Measurements from ENCODE around the gene DPYSL5. TPM values are rescaled to one million over a fixed set of nuclear protein-coding genes. Genes with fewer than 3 reads are reported as not detected.

The DPYSL5 gene
- total RNA-seq, 2 experiments from 2014 or later, result 0.07 to 0.09 TPM

DNA sequence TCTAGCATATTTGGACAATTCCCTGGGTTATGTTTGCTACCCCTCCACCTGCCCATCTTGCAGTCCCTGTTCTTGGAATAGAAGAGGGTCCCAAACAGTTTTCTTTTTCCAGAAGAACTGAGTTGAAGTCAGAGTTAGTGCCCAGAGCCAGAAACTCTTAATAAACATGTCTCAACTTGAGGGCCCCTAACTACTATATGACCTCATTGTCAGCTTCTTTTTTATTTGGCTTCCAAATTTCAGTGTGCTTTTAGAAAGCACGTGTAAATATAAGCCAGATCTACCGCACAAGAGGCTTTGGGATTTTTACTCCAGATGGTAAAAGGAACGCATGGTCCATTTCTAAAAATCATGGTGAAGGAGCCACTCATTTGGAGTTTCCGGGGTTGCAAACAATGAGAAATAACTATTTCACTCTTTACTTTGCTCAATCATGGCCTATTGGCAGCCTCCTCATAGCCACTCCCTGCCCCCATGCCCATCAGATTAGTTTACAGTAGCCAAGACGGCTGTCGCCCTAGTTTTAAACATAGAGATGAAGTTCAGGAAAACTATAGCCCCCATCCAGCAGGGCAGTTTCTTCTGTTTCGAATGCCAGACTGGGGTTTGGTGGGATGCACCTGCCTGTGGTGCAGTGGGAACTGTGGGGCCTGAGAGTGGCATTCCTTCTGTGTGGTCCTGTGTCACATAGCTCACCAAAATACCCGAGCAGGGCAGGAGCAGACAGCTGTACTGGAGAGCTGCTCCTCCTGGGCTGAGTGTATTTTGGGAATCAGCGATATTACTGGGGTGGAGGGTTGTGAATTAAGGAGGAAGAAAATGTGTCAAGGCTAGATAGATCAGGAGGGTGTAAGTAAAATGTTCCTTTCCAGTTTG, 124.2 kb downstream of the DPYSL5 start:
- H3K36me3 Mint-ChIP-seq (ENCODE audit: low read depth), result no peaks in the 10 kb centered on the region
- no peaks in the 10 kb centered on the region for H3K9me3 Mint-ChIP-seq (ENCODE audit: low read depth)
- POLR2A ChIA-PET, result no interaction called here
- CTCF ChIA-PET, result interaction anchor here (0.8 to 2.9 kb wide), 5 partner anchors 10 to 62 kb away, joined by 3 to 15 read pairs (median 4); no protein-coding TSS in a partner anchor
- peaks cover 8% of the 10 kb centered on the region for H3K27me3 Mint-ChIP-seq
- H3K4me3 Mint-ChIP-seq, result no peak overlapping the region
- DNase-seq, result no peak
- intact Hi-C loops (cut with DNase I, micrococcal nuclease), result loop anchor here in 1 of 2 experiments (1.0 kb wide), 1 partner anchor 114 kb away; the partner anchor contains the start of gene KHK
- H3K4me1 Mint-ChIP-seq, result peaks cover 15% of the 10 kb centered on the region
- H3K27ac Mint-ChIP-seq, result no peak overlapping the region
- ATAC-seq, result no peak

DNA sequence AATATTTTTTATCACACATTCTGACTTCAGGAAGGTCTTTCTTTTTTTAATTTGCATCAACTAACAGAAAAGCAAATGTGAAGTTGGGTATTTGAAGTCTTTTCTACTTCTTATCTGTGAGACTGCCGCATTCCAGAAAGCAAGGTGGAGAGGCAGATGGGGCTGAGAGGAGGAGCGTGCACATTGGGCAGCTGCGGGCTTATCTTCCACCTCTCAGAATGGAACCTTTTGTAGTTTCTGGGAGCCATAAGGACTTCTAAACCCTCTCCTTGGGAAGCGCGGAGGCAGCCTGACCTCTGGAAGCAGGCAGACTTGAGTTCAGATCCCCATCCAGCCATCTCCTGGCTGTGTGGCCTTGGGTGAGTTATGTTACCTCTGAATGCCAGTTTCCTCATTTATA, 126.4 kb downstream of the DPYSL5 start:
- Mint-ChIP-seq H3K27ac (no peak overlapping the region), H3K4me3 (no peak overlapping the region), H3K36me3 (ENCODE audit: low read depth) (no peaks in the 10 kb centered on the region), H3K4me1 (peaks cover 12% of the 10 kb centered on the region), H3K27me3 (peaks cover 2% of the 10 kb centered on the region), H3K9me3 (ENCODE audit: low read depth) (no peaks in the 10 kb centered on the region)
- POLR2A ChIA-PET, result no interaction called here
- CTCF ChIA-PET, result interaction anchor here (1.8 kb wide), 1 partner anchor 42 kb away, joined by 10 read pairs; no protein-coding TSS in a partner anchor
- no peak for ATAC-seq
- no peak for DNase-seq
- intact Hi-C loops (cut with DNase I, micrococcal nuclease), result no loop called here

DNA sequence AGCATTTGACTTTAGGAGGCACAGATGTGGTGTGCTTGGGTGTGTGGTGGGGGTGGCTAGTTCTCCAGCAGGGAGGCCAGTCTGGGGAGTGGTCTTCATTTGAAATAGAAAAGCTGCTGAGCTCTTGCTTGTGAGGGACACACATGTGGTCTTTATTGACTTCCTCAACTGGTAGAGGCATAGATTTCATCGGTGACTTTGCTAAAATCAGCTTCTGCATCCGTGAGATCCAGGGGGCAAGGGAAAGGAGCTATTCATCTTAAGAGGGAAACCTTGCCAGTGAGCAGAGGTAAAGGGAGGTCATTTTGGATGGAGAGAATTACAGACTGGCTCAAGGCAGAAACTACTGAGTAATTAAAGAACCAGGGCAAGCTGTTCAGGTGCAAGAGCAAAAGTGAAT, 127.2 kb downstream of the DPYSL5 start:
- CTCF ChIA-PET, result interaction anchor here (1.1 to 1.8 kb wide), 5 partner anchors 14 to 305 kb away, joined by 3 to 13 read pairs (median 3); no protein-coding TSS in a partner anchor
- Mint-ChIP-seq H3K4me1 (peaks cover 9% of the 10 kb centered on the region), H3K9me3 (ENCODE audit: low read depth) (no peaks in the 10 kb centered on the region), H3K27me3 (no peaks in the 10 kb centered on the region), H3K27ac (no peak overlapping the region), H3K36me3 (ENCODE audit: low read depth) (no peaks in the 10 kb centered on the region), H3K4me3 (no peak overlapping the region)
- POLR2A ChIA-PET, result no interaction called here
- intact Hi-C loops (cut with DNase I, micrococcal nuclease), result no loop called here
- DNase-seq (no peak), ATAC-seq (no peak)

DNA sequence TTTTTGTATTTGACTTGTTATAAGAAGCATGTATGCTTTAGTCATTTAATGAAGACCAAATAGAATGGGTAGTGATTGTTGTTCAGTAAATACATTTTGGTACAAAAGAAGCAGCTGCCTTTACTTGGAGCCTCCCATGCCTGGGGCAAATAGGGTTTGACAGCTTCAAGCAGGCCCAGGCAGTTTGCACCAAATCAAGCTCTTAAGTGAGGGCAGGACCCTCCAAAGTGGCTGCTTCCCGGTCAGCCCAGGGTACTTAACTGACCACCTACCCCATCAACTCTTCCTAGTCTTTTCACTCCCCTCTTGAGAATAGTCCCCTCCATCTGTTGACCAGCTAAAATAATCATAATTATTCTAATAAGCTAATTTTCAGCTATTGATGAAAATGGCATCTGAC, 127.7 kb downstream of the DPYSL5 start:
- intact Hi-C loops (cut with DNase I, micrococcal nuclease), result no loop called here
- DNase-seq (no peak), ATAC-seq (no peak)
- no peak overlapping the region for H3K27ac Mint-ChIP-seq
- ChIA-PET CTCF (interaction anchor here (1.1 to 1.8 kb wide), 6 partner anchors 8 to 304 kb away, joined by 3 to 13 read pairs (median 3); no protein-coding TSS in a partner anchor), POLR2A (no interaction called here)
- H3K4me1 Mint-ChIP-seq, result peaks cover 9% of the 10 kb centered on the region
- H3K36me3 Mint-ChIP-seq (ENCODE audit: low read depth), result no peaks in the 10 kb centered on the region
- H3K4me3 Mint-ChIP-seq, result no peak overlapping the region
- H3K9me3 Mint-ChIP-seq (ENCODE audit: low read depth), result no peaks in the 10 kb centered on the region
- no peaks in the 10 kb centered on the region for H3K27me3 Mint-ChIP-seq

DNA sequence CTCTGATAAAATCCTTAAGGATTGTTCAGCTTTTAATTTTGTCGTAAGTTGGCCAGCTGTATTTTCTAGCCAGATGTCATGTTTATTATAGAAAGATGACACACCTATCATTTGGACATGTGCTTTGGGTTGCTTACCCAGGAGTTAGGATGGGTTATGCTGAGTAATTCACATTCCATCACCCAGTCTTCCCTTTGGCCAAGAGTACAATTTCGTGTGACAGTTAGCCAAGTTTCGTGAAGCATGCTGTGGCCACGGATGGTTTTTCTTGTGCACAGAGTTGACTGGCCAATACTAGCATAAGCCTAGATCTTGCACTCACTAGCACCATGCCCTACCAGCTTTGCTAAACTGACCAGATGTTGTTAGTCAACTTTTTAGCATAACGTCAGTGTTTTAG, 128.3 kb downstream of the DPYSL5 start:
- H3K27me3 Mint-ChIP-seq, result no peaks in the 10 kb centered on the region
- intact Hi-C loops (cut with DNase I, micrococcal nuclease), result no loop called here

DNA sequence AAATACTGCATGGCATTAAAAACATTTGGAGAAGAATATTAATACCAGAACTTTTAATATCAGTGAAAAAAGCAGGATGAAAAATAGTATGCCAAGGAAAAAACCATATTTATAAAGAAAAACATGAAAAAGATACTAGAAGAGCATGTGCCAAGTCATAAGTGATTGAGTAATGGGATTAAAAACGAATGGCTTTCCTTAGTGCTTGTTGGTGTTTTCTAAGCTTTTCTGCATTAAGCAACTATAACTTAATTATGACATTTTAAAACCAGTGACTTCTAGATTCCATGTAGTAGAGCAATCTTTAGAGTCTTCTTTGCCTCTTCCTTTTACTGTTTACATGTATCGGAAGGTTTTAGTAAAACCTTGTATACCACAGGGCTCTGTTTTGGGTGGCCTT, 129.1 kb downstream of the DPYSL5 start:
- H3K9me3 Mint-ChIP-seq (ENCODE audit: low read depth), result no peaks in the 10 kb centered on the region
- ChIA-PET CTCF (interaction anchor here (0.8 to 1.4 kb wide), 3 partner anchors 9 to 40 kb away, joined by 3 to 7 read pairs (median 4); no protein-coding TSS in a partner anchor), POLR2A (no interaction called here)
- H3K36me3 Mint-ChIP-seq (ENCODE audit: low read depth), result no peaks in the 10 kb centered on the region
- H3K27ac Mint-ChIP-seq, result no peak overlapping the region
- H3K4me1 Mint-ChIP-seq, result no peaks in the 10 kb centered on the region
- ATAC-seq, result no peak
- intact Hi-C loops (cut with DNase I, micrococcal nuclease), result no loop called here
- no peaks in the 10 kb centered on the region for H3K27me3 Mint-ChIP-seq
- DNase-seq, result no peak
- H3K4me3 Mint-ChIP-seq, result no peak overlapping the region

More for the DNA sequence above, 128.3 kb downstream of the DPYSL5 start:
- Mint-ChIP-seq H3K4me1 (peaks cover 6% of the 10 kb centered on the region), H3K36me3 (ENCODE audit: low read depth) (no peaks in the 10 kb centered on the region), H3K9me3 (ENCODE audit: low read depth) (no peaks in the 10 kb centered on the region), H3K4me3 (no peak overlapping the region), H3K27ac (no peak overlapping the region)
- no peak for ATAC-seq
- POLR2A ChIA-PET, result no interaction called here
- CTCF ChIA-PET, result interaction anchor here (1.1 to 1.8 kb wide), 6 partner anchors 8 to 304 kb away, joined by 3 to 13 read pairs (median 3); no protein-coding TSS in a partner anchor
- no peak for DNase-seq

DNA sequence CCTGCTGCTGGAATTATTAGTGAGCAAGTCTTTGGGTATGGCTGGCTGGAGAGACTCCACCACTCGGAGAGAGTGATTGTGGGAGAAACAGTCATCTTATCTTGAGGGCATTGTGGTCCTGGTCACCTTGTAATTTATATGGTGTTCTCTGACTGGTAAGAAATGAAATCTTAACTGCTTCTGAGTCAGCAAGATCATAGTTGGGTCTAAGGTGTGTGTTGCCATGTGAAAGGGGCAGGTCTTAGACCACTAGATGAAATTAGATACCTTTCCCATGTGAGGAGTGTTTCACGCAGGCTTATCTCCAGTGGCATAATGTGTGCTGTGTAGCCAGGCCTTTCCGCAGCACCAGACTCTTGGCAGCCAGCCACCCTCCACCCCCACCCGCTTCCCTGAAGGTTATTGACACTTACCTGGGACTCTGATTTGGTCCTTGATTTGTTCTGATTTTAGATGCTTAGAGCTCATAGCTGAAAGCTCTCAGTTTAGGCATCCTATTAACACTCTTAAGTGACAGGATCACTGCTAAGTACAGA, 130.2 kb downstream of the DPYSL5 start:
- DNase-seq (no peak), ATAC-seq (no peak)
- no peaks in the 10 kb centered on the region for H3K27me3 Mint-ChIP-seq
- intact Hi-C loops (cut with DNase I, micrococcal nuclease), result no loop called here
- no peak overlapping the region for H3K27ac Mint-ChIP-seq
- no peaks in the 10 kb centered on the region for H3K9me3 Mint-ChIP-seq (ENCODE audit: low read depth)
- H3K4me1 Mint-ChIP-seq, result no peaks in the 10 kb centered on the region
- ChIA-PET CTCF (interaction anchor here (1.1 to 2.5 kb wide), 3 partner anchors 8 to 39 kb away, joined by 4 to 11 read pairs (median 7); no protein-coding TSS in a partner anchor), POLR2A (no interaction called here)
- H3K4me3 Mint-ChIP-seq, result no peak overlapping the region
- no peaks in the 10 kb centered on the region for H3K36me3 Mint-ChIP-seq (ENCODE audit: low read depth)

DNA sequence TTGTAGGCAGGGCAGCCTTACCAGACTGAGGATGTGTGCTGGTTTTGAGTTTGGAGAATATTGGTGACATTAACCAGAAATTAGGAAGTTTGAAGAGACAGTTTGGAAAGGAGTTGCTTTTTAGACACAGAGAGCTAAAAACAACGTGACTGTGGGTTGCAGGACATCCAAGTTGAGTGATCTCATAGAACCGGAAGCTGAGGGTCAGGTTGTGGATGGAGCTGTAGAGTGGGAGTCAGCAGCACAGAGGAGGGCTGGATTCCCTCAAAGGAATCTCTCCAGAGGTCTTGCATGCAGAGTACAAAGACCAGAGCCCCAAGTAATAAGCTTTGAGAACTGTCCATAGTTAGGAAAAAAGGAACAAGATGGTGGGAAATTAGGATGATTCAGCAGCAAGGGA, 131.8 kb downstream of the DPYSL5 start:
- Mint-ChIP-seq H3K27me3 (no peaks in the 10 kb centered on the region), H3K4me3 (no peak overlapping the region), H3K36me3 (ENCODE audit: low read depth) (no peaks in the 10 kb centered on the region), H3K27ac (no peak overlapping the region), H3K9me3 (ENCODE audit: low read depth) (no peaks in the 10 kb centered on the region), H3K4me1 (no peaks in the 10 kb centered on the region)
- DNase-seq (no peak), ATAC-seq (no peak)
- intact Hi-C loops (cut with DNase I, micrococcal nuclease), result no loop called here
- CTCF ChIA-PET, result interaction anchor here (0.5 to 2.5 kb wide), 4 partner anchors 10 to 134 kb away, joined by 3 to 11 read pairs (median 3); no protein-coding TSS in a partner anchor
- POLR2A ChIA-PET, result no interaction called here

DNA sequence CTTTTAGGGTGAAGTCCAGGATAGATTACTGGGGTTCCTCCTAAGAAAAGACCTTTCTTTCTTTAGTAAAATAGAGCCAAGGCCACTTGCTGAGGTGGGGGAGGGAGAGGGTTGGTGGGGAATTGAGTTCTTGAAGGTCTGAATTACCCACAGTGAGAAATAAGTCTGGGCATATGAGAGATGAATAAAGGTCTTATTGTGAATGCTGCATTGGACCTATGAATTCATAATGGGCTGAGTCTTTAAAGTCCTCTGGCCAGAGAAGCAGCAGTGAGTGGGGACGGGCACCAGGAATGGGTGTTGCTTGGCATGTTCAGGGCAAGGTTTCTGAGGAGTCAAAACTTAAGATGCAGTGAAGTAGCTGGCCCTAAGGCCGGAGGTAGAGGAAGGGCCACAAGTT, 133.0 kb downstream of the DPYSL5 start:
- POLR2A ChIA-PET, result no interaction called here
- Mint-ChIP-seq H3K4me1 (no peaks in the 10 kb centered on the region), H3K36me3 (ENCODE audit: low read depth) (no peaks in the 10 kb centered on the region), H3K9me3 (ENCODE audit: low read depth) (no peaks in the 10 kb centered on the region), H3K4me3 (no peak overlapping the region), H3K27ac (no peak overlapping the region), H3K27me3 (no peaks in the 10 kb centered on the region)
- no peak for ATAC-seq
- intact Hi-C loops (cut with DNase I, micrococcal nuclease), result no loop called here
- CTCF ChIA-PET, result interaction anchor here (1.0 to 2.3 kb wide), 3 partner anchors 19 to 36 kb away, joined by 4 to 12 read pairs (median 7); no protein-coding TSS in a partner anchor
- no peak for DNase-seq

DNA sequence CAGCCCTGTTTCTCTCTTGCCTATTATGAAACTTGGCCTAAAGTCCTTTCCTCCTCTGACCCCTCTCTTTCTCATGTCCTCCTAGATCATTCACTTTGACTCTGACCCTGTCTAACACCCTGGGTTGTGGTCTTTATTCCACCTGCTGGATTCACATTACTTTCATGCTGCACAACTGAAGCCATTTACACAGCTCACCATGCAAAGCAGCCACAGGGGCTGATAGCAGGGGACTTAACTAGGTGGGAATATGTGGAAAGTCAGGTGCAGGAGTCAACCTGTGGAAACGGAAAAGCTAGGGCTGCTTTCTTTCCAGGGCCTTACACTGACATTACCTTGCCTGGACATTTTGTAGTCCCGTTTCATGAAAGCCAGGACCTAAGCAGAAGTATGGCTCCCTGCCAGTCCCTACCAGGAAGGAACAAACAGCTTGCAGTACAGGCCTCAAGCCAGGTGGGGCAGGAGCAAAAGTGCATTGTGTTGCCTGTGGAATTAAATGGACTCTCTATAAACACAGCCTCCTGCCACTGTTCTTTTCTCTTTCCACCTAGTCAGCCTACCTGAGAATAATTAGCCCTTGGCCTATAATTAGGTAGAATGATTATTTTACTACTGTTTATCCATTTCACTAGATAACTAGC, 134.3 kb downstream of the DPYSL5 start:
- Mint-ChIP-seq H3K9me3 (ENCODE audit: low read depth) (no peaks in the 10 kb centered on the region), H3K4me1 (no peaks in the 10 kb centered on the region), H3K27me3 (no peaks in the 10 kb centered on the region), H3K27ac (no peak overlapping the region), H3K4me3 (no peak overlapping the region), H3K36me3 (ENCODE audit: low read depth) (no peaks in the 10 kb centered on the region)
- ChIA-PET POLR2A (no interaction called here), CTCF (interaction anchor here (0.7 to 2.6 kb wide), 13 partner anchors 9 to 256 kb away, joined by 3 to 12 read pairs (median 4); partner anchors contain the start of gene MAPRE3)
- ATAC-seq (peak; percentile 57), DNase-seq (peak; percentile 42)
- intact Hi-C loops (cut with DNase I, micrococcal nuclease), result no loop called here

DNA sequence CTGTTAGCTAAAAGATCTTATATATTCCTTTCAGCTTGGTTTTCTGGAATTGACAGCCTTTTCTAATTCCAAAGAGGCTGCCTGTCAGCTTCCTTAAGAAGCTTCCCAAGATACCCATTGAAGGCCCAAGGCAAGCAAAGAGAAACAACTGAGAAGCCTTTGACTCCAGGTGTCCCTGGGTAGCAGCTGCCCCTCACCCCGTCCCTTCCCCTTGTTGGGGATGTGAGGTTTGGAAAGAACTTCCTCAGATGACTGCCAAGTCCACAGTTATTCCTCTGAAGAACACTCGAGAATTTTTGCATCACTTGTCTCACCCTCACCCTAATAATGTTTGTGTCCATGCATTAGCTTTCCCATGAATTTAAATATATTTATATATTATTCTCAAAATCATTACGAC, 135.8 kb downstream of the DPYSL5 start:
- intact Hi-C loops (cut with DNase I, micrococcal nuclease), result no loop called here
- ATAC-seq, result no peak
- H3K27me3 Mint-ChIP-seq, result no peaks in the 10 kb centered on the region
- no peaks in the 10 kb centered on the region for H3K4me1 Mint-ChIP-seq
- POLR2A ChIA-PET, result no interaction called here
- H3K9me3 Mint-ChIP-seq (ENCODE audit: low read depth), result no peaks in the 10 kb centered on the region
- CTCF ChIA-PET, result interaction anchor here (1.0 to 2.6 kb wide), 8 partner anchors 11 to 208 kb away, joined by 3 to 12 read pairs (median 7); partner anchors contain the start of gene MAPRE3
- no peak overlapping the region for H3K4me3 Mint-ChIP-seq
- no peak overlapping the region for H3K27ac Mint-ChIP-seq
- no peak for DNase-seq
- no peaks in the 10 kb centered on the region for H3K36me3 Mint-ChIP-seq (ENCODE audit: low read depth)
